ENCODE results near the gene PSMC3IP. TPM values are rescaled to one million over a fixed set of nuclear protein-coding genes. Genes with fewer than 3 reads are reported as not detected.

Gene PSMC3IP
- total and polyA plus RNA-seq, 2 of the 4 experiments (the other 2 are of a cell fraction): 5.6 to 9.8 TPM

DNA sequence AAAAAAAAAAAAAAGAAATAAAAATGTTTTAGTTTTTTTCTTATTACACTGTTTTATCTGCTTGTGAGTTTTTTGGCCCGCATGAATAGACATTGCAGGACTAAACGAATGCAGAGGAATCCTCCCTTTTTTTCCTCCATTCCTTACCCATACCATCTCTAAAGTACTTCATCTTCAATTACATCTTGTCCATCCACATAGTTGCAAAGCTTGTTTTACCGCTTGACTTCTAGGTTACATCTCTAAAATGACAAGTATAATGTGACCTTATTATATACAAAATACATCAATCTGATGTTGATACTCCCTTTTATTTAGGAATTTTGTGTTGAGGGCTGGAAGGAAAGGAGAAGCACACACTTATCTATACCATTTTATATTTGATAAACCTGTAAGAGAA is 18.9 kb upstream of the PSMC3IP start:
- ChIA-PET CTCF (no interaction called here), POLR2A (ENCODE audit: unreplicated experiment) (no interaction called here)
- no peak overlapping the region for H2BK20ac ChIP-seq (ENCODE audit: low read depth, low read length)
- no peak overlapping the region for H3K27ac ChIP-seq (ENCODE audit: insufficient read depth, low read length)
- BruUV-seq (replicated peaks): no TSS peak
- intact Hi-C loops (cut with micrococcal nuclease) (no loop called here), dilution Hi-C loops (cut with HindIII; ENCODE audit: low sequenced_read_pairs, unreplicated experiment) (no loop called here), in situ Hi-C loops (cut with MboI; ENCODE audit: low sequenced_read_pairs) (no loop called here)
- no peak overlapping the region for H3K56ac ChIP-seq (ENCODE audit: extremely low read depth, insufficient read depth, low read length)
- no peak overlapping the region for H4K5ac ChIP-seq (ENCODE audit: low read depth, low read length)
- no peak overlapping the region for H3K4ac ChIP-seq (ENCODE audit: low read depth, low read length)
- no peak overlapping the region for H2BK15ac ChIP-seq (ENCODE audit: low read depth, low read length)
- ATAC-seq (ENCODE audit: low read depth) (no peak), DNase-seq (no peak)
- no peak overlapping the region for H2AFZ ChIP-seq (replicated peaks; ENCODE audit: low read length, poor library complexity)
- TF ChIP-seq NFE2L2 (IDR thresholded peaks at IDR 0.05; ENCODE audit: low read depth, low read length) (no peak), POLR2A (IDR thresholded peaks at IDR 0.05; ENCODE audit: low read depth, low read length) (no peak), RAD21 (IDR thresholded peaks at IDR 0.05; ENCODE audit: low read length) (no peak), SMC3 (IDR thresholded peaks at IDR 0.05; ENCODE audit: low read depth, low read length) (no peak), USF2 (IDR thresholded peaks at IDR 0.05; ENCODE audit: low read depth, low read length) (no peak), CEBPB (IDR thresholded peaks at IDR 0.05; ENCODE audit: low read depth, low read length) (no peak)
- TF ChIP-seq, protein P1, sequence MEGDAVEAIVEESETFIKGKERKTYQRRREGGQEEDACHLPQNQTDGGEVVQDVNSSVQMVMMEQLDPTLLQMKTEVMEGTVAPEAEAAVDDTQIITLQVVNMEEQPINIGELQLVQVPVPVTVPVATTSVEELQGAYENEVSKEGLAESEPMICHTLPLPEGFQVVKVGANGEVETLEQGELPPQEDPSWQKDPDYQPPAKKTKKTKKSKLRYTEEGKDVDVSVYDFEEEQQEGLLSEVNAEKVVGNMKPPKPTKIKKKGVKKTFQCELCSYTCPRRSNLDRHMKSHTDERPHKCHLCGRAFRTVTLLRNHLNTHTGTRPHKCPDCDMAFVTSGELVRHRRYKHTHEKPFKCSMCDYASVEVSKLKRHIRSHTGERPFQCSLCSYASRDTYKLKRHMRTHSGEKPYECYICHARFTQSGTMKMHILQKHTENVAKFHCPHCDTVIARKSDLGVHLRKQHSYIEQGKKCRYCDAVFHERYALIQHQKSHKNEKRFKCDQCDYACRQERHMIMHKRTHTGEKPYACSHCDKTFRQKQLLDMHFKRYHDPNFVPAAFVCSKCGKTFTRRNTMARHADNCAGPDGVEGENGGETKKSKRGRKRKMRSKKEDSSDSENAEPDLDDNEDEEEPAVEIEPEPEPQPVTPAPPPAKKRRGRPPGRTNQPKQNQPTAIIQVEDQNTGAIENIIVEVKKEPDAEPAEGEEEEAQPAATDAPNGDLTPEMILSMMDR (conservative IDR thresholded peaks at IDR 0.05; ENCODE audit: low read depth, low read length): no peak
- TF ChIP-seq, protein P2, sequence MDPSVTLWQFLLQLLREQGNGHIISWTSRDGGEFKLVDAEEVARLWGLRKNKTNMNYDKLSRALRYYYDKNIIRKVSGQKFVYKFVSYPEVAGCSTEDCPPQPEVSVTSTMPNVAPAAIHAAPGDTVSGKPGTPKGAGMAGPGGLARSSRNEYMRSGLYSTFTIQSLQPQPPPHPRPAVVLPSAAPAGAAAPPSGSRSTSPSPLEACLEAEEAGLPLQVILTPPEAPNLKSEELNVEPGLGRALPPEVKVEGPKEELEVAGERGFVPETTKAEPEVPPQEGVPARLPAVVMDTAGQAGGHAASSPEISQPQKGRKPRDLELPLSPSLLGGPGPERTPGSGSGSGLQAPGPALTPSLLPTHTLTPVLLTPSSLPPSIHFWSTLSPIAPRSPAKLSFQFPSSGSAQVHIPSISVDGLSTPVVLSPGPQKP (IDR thresholded peaks at IDR 0.05; ENCODE audit: borderline replicate concordance, low read depth, low read length): no peak
- H2AK9ac ChIP-seq (replicated peaks; ENCODE audit: low read depth, low read length, poor library complexity): no peak overlapping the region
- no peak overlapping the region for H3K14ac ChIP-seq (replicated peaks; ENCODE audit: low read depth, low read length)
- H3K23ac ChIP-seq (ENCODE audit: low read depth, low read length): no peak overlapping the region
- H2BK120ac ChIP-seq (ENCODE audit: low read depth, low read length): no peak overlapping the region
- no peaks in the 10 kb centered on the region for H3K27me3 ChIP-seq (ENCODE audit: control insufficient read depth, insufficient read depth, low read length)
- H3K79me1 ChIP-seq (ENCODE audit: low read depth in 1 of 2, low read length in 2 of 2): peaks cover 10 to 61% of the 10 kb centered on the region in 2 experiments
- H2AK5ac ChIP-seq (ENCODE audit: low read depth, low read length): no peak overlapping the region
- no peak overlapping the region for H3K4me3 ChIP-seq (ENCODE audit: insufficient read depth, low read depth, low read length)
- H4K91ac ChIP-seq (ENCODE audit: insufficient read depth, low read depth, low read length): no peak overlapping the region
- no CpG with 5 or more reads among the region's 3 CpGs for WGBS, 2 experiments (ENCODE audit: extremely low coverage in 2 of 2, insufficient read length in 1 of 2)
- H3K9me3 ChIP-seq (ENCODE audit: control insufficient read depth, insufficient read depth, low read length): no peaks in the 10 kb centered on the region
- H4K8ac ChIP-seq (ENCODE audit: low read depth in 2 of 2, low read length in 2 of 2): no peak overlapping the region
- H3K9me1 ChIP-seq (ENCODE audit: insufficient read depth, low read length): no peaks in the 10 kb centered on the region
- no peak overlapping the region for H3K4me2 ChIP-seq (ENCODE audit: low read depth, low read length)
- H3K9ac ChIP-seq (ENCODE audit: low read depth, low read length): no peak overlapping the region
- H3K4me1 ChIP-seq (ENCODE audit: control insufficient read depth, insufficient read depth, low read length): no peaks in the 10 kb centered on the region
- H3K18ac ChIP-seq (ENCODE audit: low read depth, low read length): no peak overlapping the region
- H4K20me1 ChIP-seq (ENCODE audit: insufficient read depth, low read length): peaks cover 20% of the 10 kb centered on the region
- peaks cover 7% of the 10 kb centered on the region; the same call in 1 of the 2 replicates for H3K36me3 ChIP-seq (ENCODE audit: control insufficient read depth, insufficient read depth, low read length)
- H2BK5ac ChIP-seq (ENCODE audit: low read depth, low read length, poor library complexity, severe bottlenecking): no peak overlapping the region
